ENCODE data around the gene RFFL.
"Not testable (repeated sequence)": the region's sequence is repeated elsewhere in the genome, so short reads cannot be mapped to it uniquely, and the experiment has no call there.

The RFFL gene

DNA sequence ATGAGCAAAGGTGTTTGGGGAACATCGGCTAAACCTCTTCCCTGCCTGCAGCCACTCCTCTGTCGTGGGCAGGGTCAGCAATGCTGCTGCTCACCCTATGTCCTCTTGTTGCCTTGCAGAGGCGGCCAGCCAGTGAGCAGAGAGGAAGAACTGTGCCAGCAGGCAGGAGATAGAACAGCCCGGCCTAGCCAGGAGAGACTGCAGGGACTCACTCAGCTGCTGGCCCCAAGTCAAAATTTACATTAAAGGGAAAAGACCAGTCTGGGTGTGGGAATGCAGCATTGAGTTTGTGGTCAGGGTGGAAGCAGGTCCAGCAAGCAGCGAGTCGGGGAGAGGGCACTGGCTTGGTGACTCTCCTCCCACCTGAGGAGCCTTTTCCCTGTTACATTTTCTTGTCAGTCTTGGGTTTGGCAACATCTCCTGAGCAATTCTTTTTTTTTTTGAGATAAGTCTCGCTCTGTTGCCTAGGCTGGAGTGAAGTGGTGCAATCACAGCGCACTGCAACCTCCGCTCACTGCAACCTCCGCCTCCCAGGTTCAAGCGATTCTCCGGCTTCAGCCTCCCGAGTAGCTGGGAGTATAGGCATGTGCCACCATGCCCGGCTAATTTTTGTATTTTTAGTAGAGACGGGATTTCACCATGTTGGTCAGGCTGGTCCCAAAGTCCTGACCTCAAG is 60.5 kb downstream of the RFFL start:
- no peak for DNase-seq

- DNase-seq, result no peak
Measured at GRCh38 chr17:35001549-35001948, 62.0 kb downstream of the RFFL start.

DNA sequence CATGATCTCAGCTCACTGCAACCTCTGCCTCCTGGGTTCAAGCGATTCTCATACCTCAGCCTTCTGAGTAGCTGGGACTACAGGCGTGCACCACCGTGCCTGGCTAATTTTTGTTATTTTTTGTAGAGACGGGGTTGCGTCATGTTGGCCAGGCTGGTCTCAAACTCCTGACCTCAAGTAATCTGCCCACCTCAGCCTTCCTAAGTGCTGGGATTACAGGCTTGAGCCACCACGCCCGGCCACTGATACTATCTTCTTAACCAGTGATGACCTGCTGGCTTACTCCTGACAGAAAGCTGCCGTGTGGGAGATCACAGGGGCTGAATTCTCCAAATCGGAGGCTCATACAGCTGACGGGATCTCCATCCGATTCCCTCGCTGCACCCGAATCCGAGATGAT is 62.5 kb downstream of the RFFL start:
- not testable (repeated sequence) for DNase-seq

GRCh38 chr17:34999456-34999855 is 64.1 kb downstream of the RFFL start:
- DNase-seq, result no peak

GRCh38 chr17:34998205-34998604 is 65.3 kb downstream of the RFFL start:
- DNase-seq, result peak; percentile 68

DNA sequence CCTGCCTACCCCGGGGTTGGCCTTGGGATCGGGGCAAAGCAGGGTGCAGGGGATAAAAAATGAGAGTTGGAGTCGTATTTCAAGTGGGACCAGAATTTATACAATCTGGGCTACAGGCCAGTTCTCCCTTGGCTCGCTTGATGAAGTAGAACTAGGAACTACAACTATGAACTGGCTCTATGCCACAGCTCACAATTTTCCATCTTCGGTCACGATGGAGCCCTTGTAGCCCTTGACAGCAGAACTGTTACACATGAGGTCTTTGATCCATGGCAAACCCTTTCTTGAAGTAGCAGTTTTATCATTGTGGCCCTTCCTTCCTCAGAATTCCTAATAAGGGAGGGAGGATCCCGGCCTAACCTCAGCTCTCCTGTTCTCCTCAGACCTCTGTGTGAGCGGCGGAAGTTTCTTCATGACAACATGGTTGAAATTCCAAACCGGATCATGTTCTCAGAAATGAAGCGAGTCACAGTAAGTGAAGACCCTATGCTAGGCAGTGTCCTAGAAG is 66.1 kb downstream of the RFFL start:
- DNase-seq, result no peak

GRCh38 chr17:34996422-34997285 is 66.9 kb downstream of the RFFL start:
- DNase-seq, result no peak

DNA sequence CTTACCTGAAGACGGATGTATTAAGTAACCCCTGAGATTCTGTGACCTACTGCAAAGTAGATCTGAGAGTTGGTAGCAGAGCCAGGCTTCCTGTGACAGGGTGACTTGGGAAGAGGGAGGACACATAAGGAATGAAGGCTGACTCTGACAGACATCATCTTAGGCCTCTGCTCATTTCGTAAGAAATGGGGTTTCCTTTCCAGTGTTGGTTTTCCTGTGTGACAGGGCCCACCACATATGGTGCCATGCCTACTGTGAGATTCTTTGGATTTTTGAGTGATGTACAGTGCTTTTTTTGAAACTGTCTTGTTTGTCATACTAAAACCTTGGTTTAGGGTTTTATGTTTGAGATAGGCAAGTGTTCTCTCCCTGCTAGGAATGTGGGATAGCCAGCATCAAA is 70.5 kb downstream of the RFFL start:
- no peak for DNase-seq

DNA sequence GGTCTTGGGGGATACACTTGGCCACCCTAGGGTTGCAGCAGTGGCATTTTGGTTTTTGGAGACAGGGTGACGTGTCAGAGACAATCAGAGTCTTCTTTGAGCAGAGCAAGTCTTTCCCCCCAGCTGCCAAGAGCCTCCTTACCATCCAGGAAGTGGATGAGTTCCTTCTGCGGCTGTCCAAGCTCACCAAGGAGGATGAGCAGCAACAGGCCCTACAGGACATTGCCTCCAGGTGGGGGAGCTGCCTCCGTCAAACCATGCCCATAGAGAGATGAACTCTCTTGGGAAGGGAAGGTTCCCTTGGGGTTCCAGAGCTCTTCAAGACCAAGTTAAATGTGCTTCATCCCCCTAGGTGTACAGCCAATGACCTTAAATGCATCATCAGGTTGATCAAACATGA is 71.9 kb downstream of the RFFL start:
- DNase-seq, result no peak

DNA sequence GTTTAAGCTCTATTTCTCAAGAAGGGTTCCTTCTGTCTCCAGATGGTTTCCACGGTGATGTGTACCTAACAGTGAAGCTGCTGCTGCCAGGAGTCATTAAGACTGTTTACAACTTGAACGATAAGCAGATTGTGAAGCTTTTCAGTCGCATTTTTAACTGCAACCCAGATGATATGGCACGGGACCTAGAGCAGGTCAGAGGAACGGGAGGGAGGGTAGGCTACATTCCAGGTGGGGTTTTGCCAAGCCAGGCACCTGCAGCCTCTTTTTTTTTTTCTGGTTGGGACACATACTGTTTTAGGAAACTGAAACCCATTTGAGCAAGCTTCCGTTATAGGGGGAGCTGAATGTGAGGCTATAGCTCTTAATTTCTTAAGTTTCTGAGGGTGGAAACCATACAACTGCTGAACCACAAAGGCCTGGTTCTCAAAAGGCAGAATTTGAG is 72.6 kb downstream of the RFFL start:
- no peak for DNase-seq

DNA sequence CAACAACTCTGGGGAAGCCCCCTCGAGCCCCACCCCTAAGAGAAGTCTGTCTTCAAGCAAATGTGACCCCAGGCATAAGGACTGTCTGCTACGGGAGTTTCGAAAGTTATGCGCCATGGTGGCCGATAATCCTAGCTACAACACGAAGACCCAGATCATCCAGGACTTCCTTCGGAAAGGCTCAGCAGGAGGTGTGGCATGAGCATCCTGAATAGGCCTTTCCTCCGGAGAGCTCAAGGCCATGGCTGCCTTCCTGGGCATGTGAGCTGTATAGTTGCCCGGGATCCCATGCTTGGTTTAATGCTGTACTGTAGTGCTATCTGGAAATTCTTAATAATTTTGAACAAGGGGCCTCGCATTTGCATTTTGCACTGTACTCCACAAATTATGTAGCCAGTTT is 74.0 kb downstream of the RFFL start:
- DNase-seq, result no peak

DNA sequence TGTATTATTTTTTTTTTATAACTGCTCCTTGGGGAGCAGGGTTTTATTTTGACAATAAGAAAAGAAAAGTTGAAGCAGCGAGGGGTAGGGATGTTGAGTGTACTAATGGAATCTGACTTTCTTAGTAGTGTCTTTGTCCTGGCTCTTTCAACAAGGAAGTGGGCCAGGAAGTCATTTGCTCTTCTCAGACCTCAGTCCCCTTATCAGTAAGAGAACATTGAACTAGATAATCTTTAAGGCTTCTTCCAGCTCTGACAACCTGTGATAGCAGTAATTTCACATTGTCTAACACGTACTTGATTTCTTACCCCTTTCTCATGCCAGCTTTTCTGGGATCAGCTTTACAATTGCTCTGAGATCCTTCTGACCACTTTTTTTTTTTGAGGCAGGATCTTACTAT is 74.9 kb downstream of the RFFL start:
- DNase-seq, result no peak

DNA sequence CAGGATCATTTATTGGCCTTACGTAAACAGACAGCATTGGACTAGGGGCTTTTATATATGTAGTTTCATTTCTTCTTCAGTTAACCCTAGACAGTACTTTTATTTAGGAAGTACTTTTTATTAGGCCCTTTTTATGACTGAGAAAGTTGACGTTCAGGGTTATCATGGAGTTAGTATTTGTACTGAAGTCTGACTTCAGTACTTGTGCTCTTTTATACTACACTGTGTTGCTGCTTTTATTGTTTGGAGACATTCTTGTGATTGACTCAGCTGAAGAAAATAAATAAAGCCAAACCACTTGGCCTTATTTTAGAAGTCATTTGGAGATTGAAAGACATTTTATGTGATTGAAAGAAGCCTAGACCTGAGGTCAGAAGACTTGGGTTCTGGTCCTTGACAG is 76.3 kb downstream of the RFFL start:
- DNase-seq, result no peak

GRCh38 chr17:34981538-34982241 is 81.8 kb downstream of the RFFL start:
- DNase-seq, result no peak

DNA sequence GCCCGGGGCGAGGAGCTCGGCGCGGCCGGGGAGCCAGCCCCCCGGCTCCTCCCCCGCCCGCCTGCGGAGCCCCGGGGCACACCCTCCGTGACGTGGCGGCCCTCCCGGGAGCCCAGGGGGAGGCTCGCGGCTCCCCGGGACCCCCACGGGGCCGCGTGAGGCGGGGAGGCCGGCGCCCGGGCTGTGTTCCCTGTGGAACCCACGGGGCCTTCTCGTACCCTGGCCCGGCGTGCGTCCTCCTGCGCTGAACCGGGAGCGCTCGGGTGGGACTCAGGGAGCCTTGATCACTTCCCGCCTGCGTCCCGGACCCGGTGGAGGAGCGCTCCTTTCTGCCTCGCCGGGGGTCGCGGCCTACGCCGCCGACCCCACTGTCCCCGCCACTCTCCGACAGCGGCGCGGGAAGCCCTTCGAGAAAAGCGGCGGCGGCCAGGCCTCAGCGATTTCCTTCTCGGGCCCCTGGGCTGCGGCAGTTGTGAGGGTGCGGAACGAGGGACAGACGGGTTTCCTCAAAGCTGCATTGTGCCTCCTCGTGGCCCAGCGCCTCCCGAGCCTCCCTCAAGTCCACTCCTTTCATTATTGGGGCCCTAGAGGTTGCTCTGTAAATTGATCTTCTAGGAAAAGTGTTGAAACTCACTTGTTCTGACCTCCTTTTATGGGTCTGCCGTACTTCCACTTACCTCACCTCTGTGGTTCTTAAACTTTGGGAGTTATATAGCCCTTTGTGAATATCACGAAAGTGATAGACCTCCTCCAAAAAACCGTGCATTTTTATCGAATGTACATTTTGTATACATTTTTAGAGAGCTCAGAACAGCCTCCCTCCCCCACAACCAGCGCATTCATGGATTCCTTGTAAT is 82.6 kb downstream of the RFFL start:
- peak; percentile 67 for DNase-seq

DNA sequence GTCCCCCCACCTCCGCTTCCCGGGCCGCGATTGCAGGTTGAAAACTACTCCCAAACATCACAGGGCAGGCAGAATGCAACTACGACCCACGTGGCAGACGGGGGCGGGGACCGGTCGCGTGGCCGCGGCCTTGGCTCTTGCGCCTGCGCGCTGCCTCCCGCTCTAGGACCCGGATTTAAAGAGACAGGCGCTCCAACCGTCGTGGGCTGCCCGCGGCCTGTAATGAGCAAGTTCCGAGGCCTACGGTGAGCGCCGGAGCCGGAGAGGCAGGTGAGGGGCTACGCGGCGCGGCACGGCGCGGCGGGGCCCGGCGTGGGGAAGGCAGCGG is 83.2 kb downstream of the RFFL start, which contains the start of gene LIG3:
Gene LIG3 (plus strand): TSS at position 160 of the 328 bp plus-strand sequence. CDS start 2,494 bp downstream, outside the sequence.
- DNase-seq, result peak; percentile 86

GRCh38 chr17:34979650-34980352 is 83.7 kb downstream of the RFFL start:
- no peak for DNase-seq

GRCh38 chr17:34979153-34979552 is 84.4 kb downstream of the RFFL start:
- DNase-seq, result no peak

GRCh38 chr17:34974794-34975785 is 88.4 kb downstream of the RFFL start:
- no peak for DNase-seq

DNA sequence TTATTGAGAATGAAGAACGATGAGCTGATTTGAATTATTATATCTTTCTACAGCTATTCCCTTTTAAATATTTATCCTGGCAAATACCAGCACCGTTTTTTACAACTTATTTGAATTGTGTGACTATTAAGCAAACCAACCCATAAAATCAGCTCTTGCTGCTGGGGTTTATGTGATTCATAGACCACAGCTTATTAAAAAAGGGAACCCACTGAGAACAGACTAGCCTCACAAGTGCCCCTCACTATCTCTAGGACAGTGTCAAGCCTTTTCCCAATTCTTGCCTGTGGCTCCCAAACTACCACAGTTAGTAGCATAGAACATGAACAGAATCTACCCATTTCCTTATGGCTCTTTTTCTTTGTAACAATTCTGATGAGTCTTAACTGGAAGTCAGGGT is 89.3 kb downstream of the RFFL start:
- DNase-seq, result no peak
